ENCODE results near the gene ATF7IP. TPM values are rescaled to one million over a fixed set of nuclear protein-coding genes. Genes with fewer than 3 reads are reported as not detected.
"Not testable (repeated sequence)": the region's sequence is repeated elsewhere in the genome, so short reads cannot be mapped to it uniquely, and the experiment has no call there.

Gene ATF7IP
- 28.5 and 32.0 TPM in 2 replicates for total RNA-seq (2014; rRNA removed; shearing (Covaris generic); ENCODE audit: low replicate concordance)

GRCh38 chr12:14365294-14366208 is at the start of gene ATF7IP:
Gene ATF7IP (plus strand): TSS chr12:14365682. CDS start chr12:14423916, 58,234 bp downstream.
- in situ Hi-C loops (cut with HindIII; ENCODE audit: low pct_unique_long_range_greater_than_20kb, low sequenced_read_pairs) = no loop called here
- peak; percentile 99 for DNase-seq (ENCODE audit: low read depth)

GRCh38 chr12:14317362-14318146 is 47.9 kb upstream of the ATF7IP start:
- DNase-seq (ENCODE audit: low read depth) = no peak
- in situ Hi-C loops (cut with HindIII; ENCODE audit: low pct_unique_long_range_greater_than_20kb, low sequenced_read_pairs) = no loop called here

GRCh38 chr12:14319704-14320427 is 45.6 kb upstream of the ATF7IP start:
- in situ Hi-C loops (cut with HindIII; ENCODE audit: low pct_unique_long_range_greater_than_20kb, low sequenced_read_pairs); DNase-seq (ENCODE audit: low read depth): not testable (repeated sequence)

DNA sequence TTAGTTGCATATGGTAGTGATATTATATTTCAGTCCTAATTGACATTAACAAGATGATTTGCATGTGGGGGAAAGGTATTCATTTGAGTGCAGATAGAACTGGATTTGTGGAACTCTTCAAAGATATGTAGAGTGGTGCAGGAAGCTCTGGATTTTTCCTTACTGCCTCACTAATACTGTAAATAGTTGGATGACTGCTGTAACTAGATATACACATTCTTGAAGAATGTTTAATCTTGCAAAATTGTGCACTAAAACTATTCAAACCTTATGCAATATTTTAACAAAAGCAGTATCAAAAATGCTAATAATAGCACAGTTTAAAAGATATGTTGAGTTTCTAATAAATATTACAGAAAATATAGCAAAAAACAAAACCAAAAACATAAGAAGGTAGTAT is 43.1 kb upstream of the ATF7IP start:
- in situ Hi-C loops (cut with HindIII; ENCODE audit: low pct_unique_long_range_greater_than_20kb, low sequenced_read_pairs) = no loop called here
- DNase-seq (ENCODE audit: low read depth) = no peak

DNA sequence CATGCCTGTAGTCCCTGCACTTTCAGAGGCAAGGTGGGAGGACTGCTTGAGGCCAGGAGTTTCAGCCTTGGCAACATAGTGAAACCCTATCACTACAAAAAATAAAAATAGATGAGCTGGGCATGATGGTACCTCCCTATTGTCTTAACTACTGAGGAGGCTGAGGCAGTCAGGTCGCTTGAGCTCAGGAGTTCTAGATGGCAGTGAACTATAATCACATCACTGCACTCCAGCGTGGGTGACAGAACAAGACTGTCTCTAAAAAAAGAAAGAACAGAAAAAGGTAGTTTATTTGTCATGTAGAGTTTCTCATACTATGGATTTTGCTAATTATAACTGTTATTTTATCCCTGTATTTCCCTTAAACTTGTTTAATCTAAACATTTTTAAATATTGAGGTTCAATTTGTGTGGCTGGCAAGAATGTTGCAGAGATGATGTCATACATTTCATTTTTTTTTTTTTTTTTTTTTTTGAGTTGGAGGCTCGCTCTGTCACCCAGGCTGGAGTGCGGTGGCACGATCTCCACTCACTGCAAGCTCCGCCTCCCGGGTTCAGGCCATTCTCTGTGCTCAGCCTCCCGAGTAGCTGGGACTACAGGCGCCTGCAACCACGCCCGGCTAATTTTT is 39.7 kb upstream of the ATF7IP start:
- DNase-seq (ENCODE audit: low read depth) = no peak
- in situ Hi-C loops (cut with HindIII; ENCODE audit: low pct_unique_long_range_greater_than_20kb, low sequenced_read_pairs) = no loop called here

DNA sequence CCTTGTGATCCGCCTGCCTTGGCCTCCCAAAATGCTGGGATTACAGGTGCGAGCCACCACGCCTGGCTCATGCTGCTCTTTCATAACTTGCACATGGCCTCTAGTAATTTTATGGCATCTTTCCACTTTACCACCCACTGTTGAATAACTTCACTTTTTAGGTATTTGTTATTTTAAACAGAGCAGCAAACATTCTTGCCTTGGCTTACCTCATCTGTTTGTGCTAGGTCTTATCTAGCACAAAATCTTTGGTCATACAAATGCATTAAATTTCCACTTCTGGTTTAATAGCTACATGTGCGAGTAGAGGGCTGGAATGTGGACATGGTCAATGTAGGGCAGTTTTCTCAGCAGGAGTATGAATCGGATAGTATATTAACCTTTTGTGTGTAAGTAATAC is 38.8 kb upstream of the ATF7IP start:
- DNase-seq (ENCODE audit: low read depth) = no peak
- in situ Hi-C loops (cut with HindIII; ENCODE audit: low pct_unique_long_range_greater_than_20kb, low sequenced_read_pairs) = no loop called here

DNA sequence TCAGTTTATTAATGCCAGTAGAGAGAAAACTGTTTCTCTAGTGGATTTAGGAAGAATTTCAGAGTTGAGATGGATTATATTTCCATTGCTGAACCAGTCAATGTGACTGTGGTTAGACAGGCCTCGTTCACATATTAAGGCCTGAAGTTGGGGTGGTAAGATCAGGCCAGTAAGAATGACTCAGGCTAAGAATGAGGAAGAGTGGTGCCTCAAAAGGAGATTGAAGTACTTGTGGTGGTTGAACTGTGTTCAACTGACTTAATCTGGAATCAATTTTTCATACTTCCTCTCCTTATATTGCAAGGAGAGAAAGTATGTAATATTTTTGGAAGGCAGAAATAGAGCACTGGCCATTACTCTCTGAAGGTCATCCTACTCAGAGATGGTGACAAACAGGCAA is 37.8 kb upstream of the ATF7IP start:
- no peak for DNase-seq (ENCODE audit: low read depth)
- in situ Hi-C loops (cut with HindIII; ENCODE audit: low pct_unique_long_range_greater_than_20kb, low sequenced_read_pairs) = no loop called here

DNA sequence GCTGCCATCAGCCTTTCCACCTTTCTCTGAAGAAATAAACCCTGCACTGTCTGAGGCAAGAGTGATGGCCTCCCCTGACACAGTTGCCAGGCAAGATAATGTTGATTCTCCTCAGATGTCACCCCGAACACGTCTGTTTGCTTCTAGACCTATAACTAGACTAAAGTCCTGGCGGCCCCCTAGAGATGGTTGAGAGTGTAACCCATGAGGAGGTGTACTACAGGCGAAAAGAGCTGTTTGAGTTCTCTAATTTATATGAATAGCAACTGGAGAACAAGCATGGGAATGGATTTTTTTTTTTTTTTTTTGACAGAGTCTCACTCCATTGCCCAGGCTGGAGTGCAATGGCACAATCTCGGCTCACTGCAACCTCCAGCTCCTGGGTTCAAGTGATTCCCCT is 33.0 kb upstream of the ATF7IP start:
- no peak for DNase-seq (ENCODE audit: low read depth)
- in situ Hi-C loops (cut with HindIII; ENCODE audit: low pct_unique_long_range_greater_than_20kb, low sequenced_read_pairs) = no loop called here

- in situ Hi-C loops (cut with HindIII; ENCODE audit: low pct_unique_long_range_greater_than_20kb, low sequenced_read_pairs) = no loop called here
- DNase-seq (ENCODE audit: low read depth) = no peak
These were observed 25.1 kb upstream of the ATF7IP start for GRCh38 chr12:14340371-14340770.

DNA sequence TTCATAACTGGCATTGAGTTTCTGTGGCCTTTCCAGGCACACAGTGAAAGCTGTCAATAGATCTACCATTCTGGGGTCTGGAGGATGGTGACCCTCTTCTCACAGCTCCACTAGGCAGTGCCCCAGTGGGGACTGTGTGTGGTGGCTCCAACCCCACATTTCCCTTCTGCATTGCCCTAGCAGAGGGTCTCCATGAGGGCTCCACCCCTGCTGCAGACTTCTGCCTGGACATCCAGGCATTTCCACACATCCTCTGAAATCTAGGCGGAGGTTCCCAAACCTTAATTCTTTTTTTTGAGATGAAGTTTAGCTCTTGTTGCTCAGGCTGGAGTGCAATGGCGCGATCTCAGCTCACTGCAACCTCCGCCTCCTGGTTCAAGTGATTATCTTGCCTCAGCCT is 14.0 kb upstream of the ATF7IP start:
- DNase-seq (ENCODE audit: low read depth); in situ Hi-C loops (cut with HindIII; ENCODE audit: low pct_unique_long_range_greater_than_20kb, low sequenced_read_pairs): not testable (repeated sequence)

DNA sequence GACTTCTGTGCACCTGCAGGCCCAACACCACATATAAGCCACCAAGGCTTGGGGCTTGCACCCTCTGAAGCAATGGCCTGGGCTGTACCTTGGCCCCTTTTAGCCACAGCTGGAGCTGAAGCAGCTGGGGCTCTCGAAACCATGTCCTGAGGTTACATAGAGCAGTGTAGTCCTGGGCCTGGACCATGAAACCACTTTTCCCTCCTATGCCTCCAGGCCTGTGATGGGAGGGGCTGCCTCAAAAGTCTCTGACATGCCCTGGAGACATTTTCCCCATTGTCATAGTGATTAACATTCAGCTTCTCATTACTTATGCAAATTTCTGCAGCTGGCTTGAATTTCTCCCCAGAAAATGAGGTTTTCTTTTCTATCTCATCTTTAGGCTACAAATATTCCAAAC is 13.4 kb upstream of the ATF7IP start:
- DNase-seq (ENCODE audit: low read depth); in situ Hi-C loops (cut with HindIII; ENCODE audit: low pct_unique_long_range_greater_than_20kb, low sequenced_read_pairs): not testable (repeated sequence)

DNA sequence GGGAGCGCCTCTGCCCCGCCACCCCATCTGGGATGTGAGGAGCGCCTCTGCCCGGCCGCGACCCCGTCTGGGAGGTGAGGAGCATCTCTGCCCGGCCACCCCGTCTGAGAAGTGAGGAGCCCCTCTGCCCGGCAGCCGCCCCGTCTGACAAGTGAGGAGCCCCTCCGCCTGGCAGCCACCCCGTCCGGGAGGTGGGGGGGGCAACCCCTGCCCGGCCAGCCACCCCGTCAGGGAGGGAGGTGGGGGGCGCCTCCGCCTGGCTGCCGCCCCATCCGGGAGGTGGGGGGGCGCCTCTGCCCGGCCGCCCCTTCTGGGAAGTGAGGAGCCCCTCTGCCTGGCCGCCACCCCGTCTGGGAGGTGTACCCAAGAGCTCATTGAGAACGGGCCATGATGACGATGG is 10.8 kb upstream of the ATF7IP start:
- DNase-seq (ENCODE audit: low read depth); in situ Hi-C loops (cut with HindIII; ENCODE audit: low pct_unique_long_range_greater_than_20kb, low sequenced_read_pairs): not testable (repeated sequence)

DNA sequence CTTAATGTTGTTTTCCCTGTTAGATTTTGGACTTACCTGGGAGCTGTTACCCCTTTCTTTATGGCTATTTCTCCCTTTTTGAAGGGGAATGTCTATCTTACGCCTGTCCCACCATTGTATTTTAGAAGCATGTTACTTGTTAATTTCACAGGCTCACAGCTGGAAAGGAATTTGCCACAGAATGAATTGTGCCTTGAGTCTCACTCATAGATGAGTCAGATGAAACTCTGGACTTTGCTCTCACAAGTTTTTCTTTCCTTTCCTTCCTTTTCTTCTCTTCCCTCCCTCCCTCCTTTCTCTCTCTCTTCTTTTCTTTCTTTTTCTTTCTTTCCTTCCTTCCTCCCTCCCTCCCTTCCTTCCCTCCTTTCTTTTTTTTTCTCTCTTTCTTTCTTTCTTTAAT is 9.3 kb upstream of the ATF7IP start:
- DNase-seq (ENCODE audit: low read depth) = peak; percentile 34
- in situ Hi-C loops (cut with HindIII; ENCODE audit: low pct_unique_long_range_greater_than_20kb, low sequenced_read_pairs) = no loop called here

DNA sequence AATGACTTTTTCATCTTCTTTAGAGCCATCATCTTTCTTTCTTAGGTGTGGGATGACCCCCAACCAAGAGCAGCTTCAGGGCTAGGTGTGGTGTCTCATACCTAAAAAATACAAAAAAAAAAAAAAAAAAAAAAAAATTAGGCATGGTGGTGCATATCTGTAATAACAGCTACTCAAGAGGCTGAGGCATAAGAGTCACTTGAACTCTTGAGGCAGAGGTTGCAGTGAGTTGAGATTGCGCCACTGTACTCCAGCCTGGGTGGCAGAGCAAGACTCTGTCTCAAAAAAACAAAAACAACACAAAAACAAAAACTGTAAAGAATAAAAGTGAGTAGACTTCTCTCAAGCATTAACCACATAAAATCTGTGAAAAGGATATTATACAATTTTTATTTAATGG is 8.0 kb upstream of the ATF7IP start:
- DNase-seq (ENCODE audit: low read depth) = no peak
- in situ Hi-C loops (cut with HindIII; ENCODE audit: low pct_unique_long_range_greater_than_20kb, low sequenced_read_pairs) = no loop called here

DNA sequence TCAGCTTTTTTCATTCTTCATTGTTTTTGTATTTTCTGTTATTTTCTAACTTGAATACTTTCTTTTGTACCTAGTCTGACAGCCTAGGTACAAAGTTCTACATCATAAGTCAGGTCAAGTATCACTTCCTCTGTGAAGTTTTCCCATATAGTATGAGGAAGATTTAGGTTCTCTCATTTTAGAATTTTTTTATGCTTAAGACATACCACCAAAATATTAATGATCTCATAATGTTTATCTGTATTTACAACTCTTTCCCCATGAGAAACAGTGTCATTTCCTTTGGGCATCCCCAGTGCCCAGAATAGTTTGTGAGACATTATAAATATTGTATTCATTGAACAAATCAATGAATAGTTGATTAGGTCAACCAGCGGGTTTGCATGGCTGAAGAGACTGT is 3.1 kb upstream of the ATF7IP start:
- in situ Hi-C loops (cut with HindIII; ENCODE audit: low pct_unique_long_range_greater_than_20kb, low sequenced_read_pairs) = no loop called here
- DNase-seq (ENCODE audit: low read depth) = no peak

- DNase-seq (ENCODE audit: low read depth) = no peak
- in situ Hi-C loops (cut with HindIII; ENCODE audit: low pct_unique_long_range_greater_than_20kb, low sequenced_read_pairs) = no loop called here
These were observed 755 bp upstream of the ATF7IP start for GRCh38 chr12:14364583-14365271.

DNA sequence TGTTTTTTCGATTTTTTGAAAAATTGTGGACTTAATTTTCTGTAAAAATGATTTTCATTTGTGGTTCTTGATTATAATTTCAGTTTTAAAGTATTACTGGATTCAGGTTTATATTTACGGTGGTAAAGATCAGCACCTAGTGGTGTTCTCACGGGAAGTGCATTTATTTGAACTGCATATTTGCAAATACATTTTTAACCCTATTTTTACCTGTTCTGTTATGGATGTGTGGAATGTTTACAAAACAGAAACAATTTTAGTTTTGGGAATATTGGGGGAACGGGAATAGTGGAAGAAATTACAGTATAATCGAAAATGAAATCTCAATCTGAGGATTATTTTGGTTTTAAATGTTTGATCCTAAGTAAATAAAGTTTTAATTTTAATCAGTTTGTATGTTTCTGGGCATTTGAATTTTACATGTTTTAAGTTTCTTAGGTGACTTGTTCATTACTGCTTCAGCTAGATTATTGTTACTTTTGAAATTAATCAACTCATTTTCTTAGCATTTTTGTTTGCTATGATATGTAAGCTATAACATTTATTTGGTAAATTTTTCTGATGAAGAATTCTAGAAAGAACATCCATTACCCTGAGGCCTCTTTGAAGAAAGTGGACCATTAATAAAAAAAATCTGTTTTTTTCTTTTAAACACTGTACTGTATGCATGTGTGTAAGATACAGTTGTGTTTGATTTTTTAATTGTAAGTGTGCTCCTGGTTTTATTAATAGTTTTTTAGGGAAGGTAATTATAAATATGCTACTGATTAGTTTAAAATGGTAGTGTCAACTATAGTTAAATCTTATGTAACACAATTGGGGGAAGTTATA is 942 bp downstream of the ATF7IP start:
- peak; percentile 15 for DNase-seq (ENCODE audit: low read depth)
- in situ Hi-C loops (cut with HindIII; ENCODE audit: low pct_unique_long_range_greater_than_20kb, low sequenced_read_pairs) = no loop called here

Measured in Caki2 (cell line).